OCI-LY1 (cell line): ENCODE measurements around the gene MYBBP1A.

Experiments used
- CTCF ChIP-seq: fragments of 200-600 bp; sonication (generic), shearing (Covaris generic); IDR thresholded peaks from 2 replicates; pipeline ENCODE4 v1.5.1; 2017; ENCODE audit warnings: mild to moderate bottlenecking, antibody characterized with exemption, low read length, moderate library complexity, mixed read lengths
- EZH2 ChIP-seq: fragments of 200-600 bp; sonication (generic), shearing (Covaris generic); IDR thresholded peaks from 2 replicates; pipeline ENCODE4 v1.8.0; 2017; ENCODE audit warnings: borderline replicate concordance, mixed run types, mild to moderate bottlenecking, antibody characterized with exemption, low read length, moderate library complexity, mixed read lengths

- TF ChIP-seq CTCF (no peak), EZH2 (no peak)
Measured at GRCh38 chr17:4601326-4601725, 46.1 kb upstream of the MYBBP1A start.
